H1 (cell line): Measurements from ENCODE around the gene ARHGAP8. TPM values are rescaled to one million over a fixed set of nuclear protein-coding genes. Genes with fewer than 3 reads are reported as not detected.
A peak's percentile ranks its signal among the peaks of the same experiment; 100 is the strongest.

Experiments
- CTCF ChIA-PET: fragments of 300-600 bp; sonication (Branson Sonifier 250); formaldehyde crosslinking; loops from one replicate; lab custom pipeline; 2021; ENCODE audit not compliant: partially characterized antibody; lab: Charles Lee
- POLR2A ChIA-PET: fragments of 300-600 bp; sonication (Branson Sonifier 250); formaldehyde crosslinking; loops from one replicate; lab custom pipeline; 2021; ENCODE audit warnings: inconsistent platforms; ENCODE audit not compliant: partially characterized antibody; lab: Charles Lee
- DNase-seq, 2 experiments: peaks; one replicate each; pipeline versions ENCODE4 v3.0.0 to v3.0.0-alpha.2; 2010 to 2022; ENCODE audit warnings: low spot score in 2 of 2, low read depth in 1 of 2, mixed read lengths in 1 of 2
- FAIRE-seq: peaks from 2 replicates; lab custom pipeline; 2011; peaks lifted over from hg19 to GRCh38; lab: Jason Lieb, UNC
- H2AFZ ChIP-seq: 2 replicates; pipeline ENCODE4 v1.8.1; 2012; ENCODE audit warnings: low read length, inconsistent platforms
- H2AK5ac ChIP-seq: 2 replicates; pipeline ENCODE4 v1.6.1; 2013; ENCODE audit warnings: low read depth, low read length
- H2BK120ac ChIP-seq: replicated peaks from 2 replicates; pipeline ENCODE3; 2013; ENCODE audit warnings: low read depth, low read length, inconsistent platforms
- H2BK12ac ChIP-seq: 2 replicates; pipeline ENCODE4 v1.6.1; 2013; ENCODE audit warnings: low read depth, low read length
- H2BK15ac ChIP-seq: 2 replicates; pipeline ENCODE4 v1.6.1; 2013; ENCODE audit warnings: low read length
- H2BK20ac ChIP-seq: 2 replicates; pipeline ENCODE4 v1.6.1; 2013; ENCODE audit warnings: low read length
- H2BK5ac ChIP-seq: 2 replicates; pipeline ENCODE4 v1.6.1; 2013; ENCODE audit warnings: low read depth, low read length
- H3K14ac ChIP-seq: 2 replicates; pipeline ENCODE4 v1.6.1; 2013; ENCODE audit warnings: inconsistent platforms; ENCODE audit not compliant: insufficient read length
- H3K18ac ChIP-seq: 2 replicates; pipeline ENCODE4 v1.6.1; 2013; ENCODE audit warnings: low read length; ENCODE audit errors: extremely low read depth
- H3K23ac ChIP-seq: 2 replicates; pipeline ENCODE4 v1.6.1; 2013; ENCODE audit warnings: inconsistent platforms; ENCODE audit not compliant: insufficient read length
- H3K23me2 ChIP-seq: 2 replicates; pipeline ENCODE4 v1.6.1; 2013; ENCODE audit warnings: low read depth, low read length
- H3K27ac ChIP-seq: 2 replicates; pipeline ENCODE4 v1.6.1; 2011; ENCODE audit warnings: low read depth, low read length, inconsistent platforms
- H3K27me3 ChIP-seq, 4 experiments: replicated peaks in 1 of 4; 1 replicate in 1 of 4; 2 replicates in 3 of 4; pipeline versions ENCODE4 v1.6.1 to v1.8.1; 2011 to 2013; ENCODE audit warnings: low read length in 3 of 4, mild to moderate bottlenecking in 3 of 4, inconsistent platforms in 2 of 4, mixed read lengths in 2 of 4, moderate library complexity in 1 of 4; ENCODE audit not compliant: control insufficient read depth in 3 of 4, insufficient read depth in 3 of 4; ENCODE audit errors: extremely low read depth in 1 of 4
- H3K36me3 ChIP-seq, 4 experiments: 2 replicates each; pipeline versions ENCODE4 v1.6.1 to v1.8.1; 2011 to 2013; ENCODE audit warnings: mild to moderate bottlenecking in 4 of 4, low read length in 3 of 4, moderate library complexity in 2 of 4, control low read depth in 1 of 4, inconsistent platforms in 1 of 4; ENCODE audit not compliant: insufficient read depth in 4 of 4, control insufficient read depth in 2 of 4
- H3K4ac ChIP-seq: replicated peaks from 2 replicates; pipeline ENCODE3; 2013; ENCODE audit warnings: low read length, low read depth, mixed read lengths, inconsistent platforms; ENCODE audit not compliant: insufficient read length
- H3K4me1 ChIP-seq, 4 experiments: replicated peaks in 1 of 4; 1 replicate in 1 of 4; 2 replicates in 3 of 4; pipeline versions ENCODE4 v1.6.1 to v1.8.1; 2011 to 2013; ENCODE audit warnings: low read length in 3 of 4, inconsistent platforms in 2 of 4, mixed read lengths in 1 of 4; ENCODE audit not compliant: insufficient read depth in 4 of 4, control insufficient read depth in 3 of 4
- H3K4me2 ChIP-seq, 2 experiments: 2 replicates each; pipeline versions ENCODE4 v1.6.1 to v1.8.1; 2011 to 2013; ENCODE audit warnings: low read depth in 2 of 2, low read length in 2 of 2, control low read depth in 1 of 2, inconsistent platforms in 1 of 2, mild to moderate bottlenecking in 1 of 2; ENCODE audit not compliant: insufficient read depth in 1 of 2
- H3K4me3 ChIP-seq, 4 experiments: fragments of 200-600, 300-600 bp in 1 of 4; sonication (generic), shearing (Covaris generic), sonication (Bioruptor Twin) in 1 of 4; 2 replicates each; pipeline versions ENCODE4 v1.5.1 to v1.8.1; 2011 to 2016; ENCODE audit warnings: low read length in 4 of 4, low read depth in 3 of 4, control low read depth in 2 of 4, inconsistent platforms in 2 of 4, mild to moderate bottlenecking in 2 of 4, mixed read lengths in 1 of 4, moderate library complexity in 1 of 4; ENCODE audit not compliant: insufficient read depth in 2 of 4; ENCODE audit errors: extremely low read depth in 1 of 4
- H3K56ac ChIP-seq: replicated peaks from 2 replicates; pipeline ENCODE3; 2013; ENCODE audit warnings: low read depth, mild to moderate bottlenecking, mixed read lengths, low read length, inconsistent platforms; ENCODE audit not compliant: insufficient read length
- H3K79me1 ChIP-seq: 2 replicates; pipeline ENCODE4 v1.6.1; 2013; ENCODE audit warnings: low read depth, low read length, control low read depth
- H3K79me2 ChIP-seq, 2 experiments: 2 replicates each; pipeline versions ENCODE4 v1.6.1 to v1.8.1; 2012 to 2013; ENCODE audit warnings: low read length in 2 of 2, mild to moderate bottlenecking in 2 of 2, inconsistent platforms in 1 of 2; ENCODE audit not compliant: insufficient read depth in 2 of 2, control insufficient read depth in 1 of 2
- H3K9ac ChIP-seq, 4 experiments: replicated peaks in 1 of 4; 1 replicate in 1 of 4; 2 replicates in 3 of 4; pipeline versions ENCODE4 v1.6.1 to v1.8.1; 2011 to 2013; ENCODE audit warnings: low read depth in 3 of 4, low read length in 3 of 4, control low read depth in 2 of 4, mild to moderate bottlenecking in 2 of 4, moderate library complexity in 2 of 4, inconsistent platforms in 1 of 4; ENCODE audit errors: extremely low read depth in 1 of 4
- H3K9me3 ChIP-seq, 2 experiments: 2 replicates each; pipeline versions ENCODE4 v1.6.1 to v1.8.1; 2012 to 2013; ENCODE audit warnings: mild to moderate bottlenecking in 2 of 2, moderate library complexity in 2 of 2, control low read depth in 1 of 2, inconsistent platforms in 1 of 2, low read depth in 1 of 2, low read length in 1 of 2, mixed read lengths in 1 of 2; ENCODE audit not compliant: insufficient read depth in 2 of 2
- H4K20me1 ChIP-seq, 2 experiments: replicated peaks in 1 of 2; 2 replicates each; pipeline versions ENCODE3 to v1.8.1; 2011 to 2013; ENCODE audit warnings: inconsistent platforms in 2 of 2, low read length in 2 of 2, mild to moderate bottlenecking in 1 of 2; ENCODE audit not compliant: insufficient read depth in 2 of 2, control insufficient read depth in 1 of 2
- H4K5ac ChIP-seq: 2 replicates; pipeline ENCODE4 v1.6.1; 2013; ENCODE audit warnings: low read length, low read depth, mixed read lengths, inconsistent platforms; ENCODE audit not compliant: insufficient read length
- H4K8ac ChIP-seq: 2 replicates; pipeline ENCODE4 v1.8.0; 2013; ENCODE audit warnings: mild to moderate bottlenecking, moderate library complexity, low read length, inconsistent platforms; ENCODE audit not compliant: insufficient read depth; ENCODE audit errors: extremely low read depth
- H4K91ac ChIP-seq: replicated peaks from 2 replicates; pipeline ENCODE3; 2013; ENCODE audit warnings: low read length, mixed read lengths, inconsistent platforms; ENCODE audit not compliant: insufficient read length
- KDM1A ChIP-seq: fragments of 200-600, 300-600 bp; sonication (generic); IDR thresholded peaks from 2 replicates; pipeline ENCODE4 v1.7.1; 2016; ENCODE audit warnings: mild to moderate bottlenecking, low read length, borderline replicate concordance
- MAX ChIP-seq: IDR thresholded peaks from 2 replicates; pipeline ENCODE4 v1.6.1; 2012; ENCODE audit warnings: inconsistent platforms
- POU5F1 ChIP-seq: IDR thresholded peaks from 2 replicates; pipeline ENCODE4 v1.6.1; 2011; ENCODE audit warnings: low read depth, mild to moderate bottlenecking, low read length, moderate library complexity
- RAD21 ChIP-seq, 2 experiments: IDR thresholded peaks in 1 of 2; conservative IDR thresholded peaks in 1 of 2; 2 replicates each; pipeline ENCODE4 v1.6.1; 2011; ENCODE audit warnings: low read depth in 2 of 2, low read length in 2 of 2, improper control_type of control experiment in 1 of 2, inconsistent platforms in 1 of 2, mild to moderate bottlenecking in 1 of 2, moderate library complexity in 1 of 2
- SUZ12 ChIP-seq: fragments of 200-600 bp; sonication (generic); IDR thresholded peaks from 2 replicates; pipeline ENCODE4 v1.6.1; 2012; ENCODE audit warnings: mild to moderate bottlenecking, inconsistent platforms, low read length, moderate library complexity, mixed read lengths
- TAF7 ChIP-seq: optimal IDR thresholded peaks from 2 replicates; pipeline ENCODE3; 2011; ENCODE audit warnings: low read depth, mild to moderate bottlenecking, inconsistent platforms, low read length, moderate library complexity, borderline replicate concordance
- TEAD4 ChIP-seq: IDR thresholded peaks from 2 replicates; pipeline ENCODE4 v1.6.1; 2012; ENCODE audit warnings: low read depth, low read length, inconsistent platforms, mixed read lengths
- WGBS, 2 experiments: shearing (Covaris generic) in 1 of 2; methylation state at CpG; one replicate each; pipeline versions ENCODE4 v1.1.6 to v1.1.7; 2013 to 2015; ENCODE audit warnings: low lambda C conversion rate in 2 of 2, mixed read lengths in 2 of 2, inconsistent platforms in 1 of 2, low coverage in 1 of 2, missing lambda C conversion rate in 1 of 2; ENCODE audit not compliant: insufficient replicate concordance in 2 of 2, insufficient coverage in 1 of 2, insufficient read length in 1 of 2; ENCODE audit errors: extremely low coverage in 1 of 2, missing lambda C conversion rate in 1 of 2; 5-methylcytosine and 5-hydroxymethylcytosine counted together
- polyA plus RNA-seq, 7 experiments: library from polyadenylated mRNA; depleted of rRNA in 3 of 7; stranded (reverse) in 5 of 7; unstranded in 2 of 7; fragments of >200 nt in 5 of 7; fragments of 200-250 nt in 2 of 7; gene quantifications; 1 replicate in 5 of 7; 2 replicates in 1 of 7; 4 replicates in 1 of 7; pipeline versions ENCODE4 v1.2.1 to v1.2.3, GENCODE V29; 2011 to 2013; ENCODE audit warnings: missing spikeins in 2 of 7, mixed read lengths in 2 of 7
- total RNA-seq: library from RNA; stranded (reverse); fragmentation: NEBNext Ultra II Directional; extraction: Animal tissue kit (Norgen Biotek cat#: 25700); gene quantifications from 2 replicates; pipeline ENCODE4 v1.2.1, GENCODE V29; 2021

The ARHGAP8 gene
- total and polyA plus RNA-seq, 2 of the 8 experiments (the other 6 are each of a cell fraction or from before 2014, with no cell fraction given) = 35.6 to 47.7 TPM

- Histone ChIP-seq H2AFZ (no peak overlapping the region), H4K5ac (no peak overlapping the region), H3K56ac (no peak overlapping the region), H4K20me1 (no peaks in the 10 kb centered on the region), H3K23me2 (no peaks in the 10 kb centered on the region; the same call in 1 of the 2 replicates), H3K27ac (no peak overlapping the region), H3K4me1 (peaks cover 0 to 10% (median 5%) of the 10 kb centered on the region in 4 experiments; a peak in 6 of 7 replicates), H2AK5ac (no peak overlapping the region), H3K79me2 (no peaks in the 10 kb centered on the region), H4K8ac (no peak overlapping the region), H3K9me3 (peaks cover 8% of the 10 kb centered on the region in 2 experiments), H3K27me3 (no peaks in the 10 kb centered on the region), H3K4ac (no peak overlapping the region), H3K79me1 (no peaks in the 10 kb centered on the region; the same call in 1 of the 2 replicates), H3K9ac (no peak overlapping the region), H3K18ac (0 out of 2 replicates have a peak overlapping the region, but pooled peaks have one; percentile 22), H3K14ac (no peak overlapping the region), H3K4me3 (no peak overlapping the region), H3K4me2 (no peak overlapping the region), H2BK120ac (no peak overlapping the region), H2BK12ac (no peak overlapping the region), H4K91ac (no peak overlapping the region), H2BK15ac (no peak overlapping the region), H3K36me3 (peaks cover 0 to 6% (median 4%) of the 10 kb centered on the region in 4 experiments; a peak in 4 of 8 replicates), H2BK5ac (no peak overlapping the region; the same call in 1 of the 2 replicates), H3K23ac (no peak overlapping the region), H2BK20ac (no peak overlapping the region)
- DNase-seq (no peak), FAIRE-seq (no peak)
- TF ChIP-seq MAX (no peak), KDM1A (no peak), SUZ12 (no peak), RAD21 (IDR thresholded peaks at IDR 0.05 in 1 of 2, conservative IDR thresholded peaks at IDR 0.05 in 1 of 2; ENCODE audit: low read depth in 2 of 2, low read length in 2 of 2) (no peak), TEAD4 (no peak), TAF7 (no peak), POU5F1 (no peak)
- ChIA-PET CTCF (interaction anchor here (0.8 to 2.0 kb wide), 3 partner anchors 11 to 255 kb away, joined by 3 to 4 read pairs (median 4); no protein-coding TSS in a partner anchor), POLR2A (interaction anchor here (0.9 kb wide), 1 partner anchor 59 kb away, joined by 3 read pairs; no protein-coding TSS in a partner anchor)
- 91% methylated on average over 7 of the region's 7 CpGs; no CpG with 5 or more reads in 1 of the 2 experiments for WGBS, 2 experiments
Observed at GRCh38 chr22:44869196-44869595, 116.8 kb downstream of the ARHGAP8 start.
